Mesendoderm (in vitro differentiated cells): Measurements from ENCODE around the gene STAT6.

Experiments
- DNase-seq: peaks from one replicate; pipeline ENCODE4 v3.0.0; 2013
- H2AK5ac ChIP-seq: 2 replicates; pipeline ENCODE4 v1.6.1; 2013; ENCODE audit warnings: low read length, inconsistent platforms
- H2BK120ac ChIP-seq: 2 replicates; pipeline ENCODE4 v1.6.1; 2013; ENCODE audit warnings: low read depth, mild to moderate bottlenecking, low read length, moderate library complexity, mixed read lengths
- H2BK15ac ChIP-seq: replicated peaks from 2 replicates; pipeline ENCODE4 v1.6.1; 2013; ENCODE audit warnings: low read depth, mild to moderate bottlenecking, moderate library complexity
- H2BK5ac ChIP-seq: 2 replicates; pipeline ENCODE4 v1.6.1; 2013; ENCODE audit warnings: low read length, inconsistent platforms
- H3K18ac ChIP-seq: 2 replicates; pipeline ENCODE4 v1.6.1; 2013; ENCODE audit warnings: mild to moderate bottlenecking, low read length, mixed read lengths
- H3K23ac ChIP-seq: one replicate; pipeline ENCODE4 v1.6.1; 2013; ENCODE audit warnings: low read length
- H3K27ac ChIP-seq: 2 replicates; pipeline ENCODE4 v1.5.1; 2013; ENCODE audit warnings: low read depth, mild to moderate bottlenecking, inconsistent platforms, low read length, moderate library complexity
- H3K27me3 ChIP-seq: 2 replicates; pipeline ENCODE4 v1.6.1; 2013; ENCODE audit warnings: low read length, control low read depth, mild to moderate bottlenecking, inconsistent platforms; ENCODE audit not compliant: insufficient read depth, poor library complexity
- H3K36me3 ChIP-seq: 2 replicates; pipeline ENCODE4 v1.6.1; 2013; ENCODE audit warnings: low read length, inconsistent platforms; ENCODE audit not compliant: control insufficient read depth, insufficient read depth
- H3K4ac ChIP-seq: one replicate; pipeline ENCODE4 v1.6.1; 2013; ENCODE audit warnings: low read depth, mild to moderate bottlenecking, low read length, moderate library complexity
- H3K4me1 ChIP-seq: 2 replicates; pipeline ENCODE4 v1.6.1; 2013; ENCODE audit warnings: low read depth, low read length, inconsistent platforms; ENCODE audit not compliant: control insufficient read depth
- H3K4me2 ChIP-seq: 2 replicates; pipeline ENCODE4 v1.6.1; 2013; ENCODE audit warnings: low read length
- H3K4me3 ChIP-seq: 2 replicates; pipeline ENCODE4 v1.5.1; 2013; ENCODE audit warnings: mild to moderate bottlenecking, low read length
- H3K56ac ChIP-seq: one replicate; pipeline ENCODE4 v1.6.1; 2013; ENCODE audit warnings: low read length
- H3K79me1 ChIP-seq: 2 replicates; pipeline ENCODE4 v1.6.1; 2013; ENCODE audit warnings: low read length, inconsistent platforms
- H3K79me2 ChIP-seq: 2 replicates; pipeline ENCODE4 v1.6.1; 2013; ENCODE audit warnings: mild to moderate bottlenecking, low read length; ENCODE audit not compliant: control insufficient read depth, insufficient read depth
- H3K9ac ChIP-seq: 2 replicates; pipeline ENCODE4 v1.6.1; 2013; ENCODE audit warnings: low read length, inconsistent platforms
- H4K5ac ChIP-seq: one replicate; pipeline ENCODE4 v1.6.1; 2013; ENCODE audit warnings: low read length
- H4K8ac ChIP-seq: one replicate; pipeline ENCODE4 v1.6.1; 2013; ENCODE audit warnings: low read depth, mild to moderate bottlenecking, control low read depth, low read length, moderate library complexity
- WGBS: extraction: QIAGEN DNeasy Blood & Tissue Kit; methylation state at CpG from one replicate; pipeline ENCODE4 v1.1.7; 2013; ENCODE audit warnings: low lambda C conversion rate, missing lambda C conversion rate; ENCODE audit not compliant: insufficient coverage; ENCODE audit errors: extremely low coverage; 5-methylcytosine and 5-hydroxymethylcytosine counted together

Gene STAT6

DNA sequence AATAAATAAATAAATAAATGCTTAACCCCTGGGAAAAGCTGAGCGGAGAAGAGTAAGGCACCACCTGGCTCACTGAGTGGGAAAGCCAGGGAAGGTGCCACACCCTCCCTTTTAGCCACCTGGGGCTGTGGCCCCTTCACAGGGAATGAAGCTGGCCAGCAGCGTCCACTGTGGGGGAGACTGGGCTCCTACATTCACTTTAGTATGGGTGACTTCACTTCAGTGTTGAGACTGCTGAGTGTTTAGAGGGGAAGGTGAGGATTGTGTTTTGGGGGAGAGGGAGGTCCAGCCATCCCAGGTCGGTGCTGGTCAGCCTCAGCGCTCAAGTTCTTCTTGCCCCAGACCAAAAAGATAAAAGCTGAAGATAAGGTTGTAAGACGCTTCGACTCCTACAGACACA, 20.7 kb downstream of the STAT6 start:
- no peak overlapping the region for H3K23ac ChIP-seq
- H2AK5ac ChIP-seq, result no peak overlapping the region
- no peak overlapping the region for H4K8ac ChIP-seq
- peaks cover 6% of the 10 kb centered on the region for H3K79me1 ChIP-seq
- no peak overlapping the region for H4K5ac ChIP-seq
- no peak for DNase-seq
- peak overlapping the region; percentile 57 for H3K9ac ChIP-seq
- H3K27ac ChIP-seq, result no peak overlapping the region
- peaks cover 11% of the 10 kb centered on the region for H3K4me1 ChIP-seq
- H2BK5ac ChIP-seq, result no peak overlapping the region
- H2BK15ac ChIP-seq, result no peak overlapping the region
- no peak overlapping the region for H3K18ac ChIP-seq
- no peak overlapping the region for H3K4me3 ChIP-seq
- no peak overlapping the region for H3K4ac ChIP-seq
- H2BK120ac ChIP-seq, result no peak overlapping the region
- peaks cover 8% of the 10 kb centered on the region for H3K79me2 ChIP-seq
- no peaks in the 10 kb centered on the region for H3K27me3 ChIP-seq
- H3K56ac ChIP-seq, result peak overlapping the region; percentile 71
- H3K36me3 ChIP-seq, result peaks cover 9% of the 10 kb centered on the region
- no peak overlapping the region for H3K4me2 ChIP-seq
- no CpG with 5 or more reads among the region's 6 CpGs for WGBS

GRCh38 chr12:57089271-57090245, 21.6 kb downstream of the STAT6 start:
- Histone ChIP-seq H3K4ac (peak overlapping the region; percentile 89), H3K4me1 (peaks cover 11% of the 10 kb centered on the region), H2BK15ac (no peak overlapping the region), H3K56ac (peak overlapping the region; percentile 98), H3K27me3 (no peaks in the 10 kb centered on the region), H3K23ac (peak overlapping the region; percentile 85), H2BK120ac (no peak overlapping the region), H3K9ac (peak overlapping the region; percentile 94), H2BK5ac (peak overlapping the region; percentile 9), H2AK5ac (no peak overlapping the region), H3K79me1 (peaks cover 6% of the 10 kb centered on the region), H3K18ac (peak overlapping the region; percentile 11), H4K8ac (no peak overlapping the region), H3K4me2 (peak overlapping the region; percentile 96), H3K36me3 (peaks cover 6% of the 10 kb centered on the region), H3K4me3 (peak overlapping the region; percentile 58), H4K5ac (no peak overlapping the region), H3K27ac (peak overlapping the region; percentile 53), H3K79me2 (peaks cover 8% of the 10 kb centered on the region)
- peak; percentile 49 for DNase-seq
- WGBS, result no CpG with 5 or more reads among the region's 45 CpGs

DNA sequence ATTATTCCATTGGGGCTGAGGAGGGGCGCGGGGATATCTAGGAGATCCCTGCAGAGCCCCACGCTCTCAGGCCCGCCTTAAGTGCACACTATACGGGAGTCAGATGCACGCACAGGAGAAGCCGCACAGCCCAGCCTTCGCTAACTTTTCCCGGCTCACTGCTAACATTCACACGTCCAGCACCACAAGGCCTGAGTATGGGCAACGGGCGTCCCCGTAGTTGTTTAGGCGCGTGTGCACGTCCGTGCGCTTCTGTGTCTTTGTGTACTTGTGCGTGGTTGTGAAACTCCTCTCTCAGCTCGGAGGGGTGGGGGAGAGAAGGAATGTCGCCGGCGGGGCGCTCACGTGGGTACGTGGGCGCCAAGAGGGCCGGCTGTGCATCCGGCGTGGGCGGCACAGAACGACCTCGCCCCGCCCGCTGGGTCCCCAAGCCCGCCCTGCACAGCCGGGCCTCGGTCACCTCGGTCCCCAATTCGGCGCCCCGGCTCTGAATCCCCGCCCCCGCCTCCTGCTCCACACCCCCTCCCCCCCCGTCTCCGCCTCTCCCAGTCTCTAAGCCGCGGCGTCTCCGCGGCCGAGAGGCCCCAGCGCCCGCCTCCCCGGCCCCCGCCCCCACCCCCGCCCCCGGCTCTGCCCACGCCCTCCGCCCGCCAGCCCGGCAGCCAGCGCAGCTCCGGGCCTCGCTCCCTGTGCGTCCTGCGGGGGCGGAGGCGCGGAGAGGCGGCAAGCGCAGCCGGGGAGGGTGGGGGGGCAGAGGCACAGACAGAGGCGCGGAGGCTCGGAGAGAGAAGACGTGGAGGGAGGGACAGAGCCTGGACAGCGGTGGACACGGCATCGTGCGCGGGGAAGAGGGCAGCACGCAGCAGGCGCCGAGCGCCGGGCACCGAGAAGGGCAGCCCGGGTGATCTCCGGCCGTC, 22.6 kb downstream of the STAT6 start, which contains the start of gene NAB2:
TSS of gene NAB2 (plus strand) at position 761 of the 917 bp plus-strand sequence. CDS start 158 bp downstream, outside the sequence.
- Histone ChIP-seq H4K8ac (no peak within 1 kb of the TSS), H3K27ac (peak within 1 kb of the TSS; percentile 97), H3K36me3 (peaks cover 6% of the 10 kb centered on the region), H3K18ac (peak within 1 kb of the TSS; percentile 80), H2BK120ac (no peak within 1 kb of the TSS), H2BK5ac (peak within 1 kb of the TSS; percentile 52), H3K79me1 (peaks cover 6% of the 10 kb centered on the region), H2AK5ac (peak within 1 kb of the TSS; percentile 54), H3K23ac (peak within 1 kb of the TSS; percentile 90), H3K4me2 (peak within 1 kb of the TSS; percentile 96), H3K4ac (peak within 1 kb of the TSS; percentile 89), H4K5ac (no peak within 1 kb of the TSS), H3K4me1 (peaks cover 6% of the 10 kb centered on the region), H3K79me2 (peaks cover 8% of the 10 kb centered on the region), H3K4me3 (peak within 1 kb of the TSS; percentile 58), H3K9ac (peak within 1 kb of the TSS; percentile 94), H2BK15ac (no peak within 1 kb of the TSS), H3K27me3 (no peaks in the 10 kb centered on the region), H3K56ac (peak within 1 kb of the TSS; percentile 98)
- no CpG with 5 or more reads among the region's 91 CpGs for WGBS
- peak; percentile 94 for DNase-seq

DNA sequence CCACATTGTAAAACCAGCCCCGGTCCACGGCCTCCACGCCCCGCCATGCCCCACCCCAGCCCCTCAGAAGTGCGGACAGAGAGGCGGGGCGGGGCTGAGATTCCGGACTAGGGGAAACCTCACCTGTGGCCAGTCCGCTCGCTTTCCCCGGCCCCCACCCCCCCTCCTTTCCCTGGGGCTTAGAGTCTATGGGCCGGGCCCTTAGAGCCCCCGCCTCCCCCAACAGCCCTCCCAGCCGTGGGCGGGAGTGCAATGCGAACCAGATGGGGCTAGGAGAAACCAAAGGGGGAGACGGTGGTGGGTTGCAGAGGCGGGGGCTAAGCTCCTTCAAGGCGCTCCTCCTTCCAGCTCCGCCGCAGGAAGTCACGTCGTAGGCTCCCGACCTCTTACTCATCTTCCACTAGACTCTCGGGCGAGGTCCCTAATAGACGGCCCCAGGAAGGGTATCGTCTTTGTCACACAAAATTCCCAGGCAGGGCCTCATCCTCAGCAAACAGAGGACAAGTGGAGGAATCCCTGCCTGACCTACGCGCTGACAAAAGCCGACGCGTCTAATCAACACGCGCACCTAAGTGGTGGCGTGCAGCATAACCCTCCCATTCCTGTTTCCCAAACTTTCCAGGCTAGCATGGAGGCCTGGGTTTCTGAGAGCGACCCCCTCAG, 23.3 kb downstream of the STAT6 start:
- H3K79me2 ChIP-seq, result peaks cover 8% of the 10 kb centered on the region
- H4K8ac ChIP-seq, result no peak overlapping the region
- H3K27ac ChIP-seq, result peak overlapping the region; percentile 97
- peak overlapping the region; percentile 93 for H2BK5ac ChIP-seq
- peak overlapping the region; percentile 95 for H3K18ac ChIP-seq
- peak overlapping the region; percentile 92 for H3K56ac ChIP-seq
- peaks cover 6% of the 10 kb centered on the region for H3K79me1 ChIP-seq
- peak overlapping the region; percentile 97 for H3K23ac ChIP-seq
- no peaks in the 10 kb centered on the region for H3K27me3 ChIP-seq
- peak overlapping the region; percentile 72 for H3K4me3 ChIP-seq
- H2BK120ac ChIP-seq, result peak overlapping the region; percentile 97
- peak overlapping the region; percentile 92 for H3K4me2 ChIP-seq
- H3K36me3 ChIP-seq, result peaks cover 6% of the 10 kb centered on the region
- peaks cover 4% of the 10 kb centered on the region for H3K4me1 ChIP-seq
- no peak overlapping the region for H2AK5ac ChIP-seq
- H4K5ac ChIP-seq, result no peak overlapping the region
- no CpG with 5 or more reads among the region's 37 CpGs for WGBS
- peak overlapping the region; percentile 15 for H2BK15ac ChIP-seq
- DNase-seq, result peak; percentile 98
- peak overlapping the region; percentile 95 for H3K4ac ChIP-seq
- peak overlapping the region; percentile 95 for H3K9ac ChIP-seq

DNA sequence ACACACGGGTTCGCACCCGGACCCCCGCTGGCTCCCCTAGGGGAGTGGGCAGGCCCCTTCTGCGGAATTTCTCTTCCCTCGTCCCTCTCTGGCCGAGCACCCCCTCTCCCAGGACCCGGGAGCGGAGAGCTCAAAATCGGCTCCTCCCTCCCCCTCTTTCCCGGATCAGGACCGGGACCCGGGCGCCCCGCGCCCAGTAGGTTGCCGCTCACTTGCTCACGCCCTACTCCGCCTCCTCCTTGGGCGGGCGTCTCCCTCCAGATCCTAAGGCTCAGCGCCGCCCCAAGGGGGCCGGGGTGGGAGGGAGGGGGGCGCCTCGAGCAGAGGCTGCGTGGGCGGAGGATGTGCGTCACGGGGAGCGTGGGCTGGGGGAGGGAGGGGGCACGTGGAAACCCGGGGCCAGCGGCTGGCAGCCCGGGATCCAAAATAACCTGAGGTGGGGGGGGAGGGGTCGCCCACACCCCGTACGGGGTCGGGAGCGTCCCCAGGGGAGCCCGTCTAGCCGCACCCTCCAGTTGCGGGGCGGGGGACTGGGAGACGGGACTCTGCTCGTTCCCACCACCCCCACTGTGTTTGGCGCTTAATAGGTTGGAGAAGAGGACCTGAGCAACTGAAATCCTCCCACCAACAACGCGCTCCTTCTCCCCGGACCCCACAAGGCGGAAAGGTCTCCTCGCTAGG, 24.0 kb downstream of the STAT6 start:
- Histone ChIP-seq H2BK5ac (peak overlapping the region; percentile 93), H3K56ac (peak overlapping the region; percentile 92), H4K8ac (peak overlapping the region; percentile 67), H2AK5ac (no peak overlapping the region), H3K4me3 (peak overlapping the region; percentile 72), H3K4ac (peak overlapping the region; percentile 95), H4K5ac (no peak overlapping the region), H3K27ac (peak overlapping the region; percentile 97), H3K18ac (peak overlapping the region; percentile 95), H3K27me3 (no peaks in the 10 kb centered on the region), H3K4me1 (peaks cover 4% of the 10 kb centered on the region), H3K79me2 (peaks cover 8% of the 10 kb centered on the region), H3K36me3 (peaks cover 3% of the 10 kb centered on the region), H3K9ac (peak overlapping the region; percentile 95), H2BK15ac (peak overlapping the region; percentile 47), H3K4me2 (peak overlapping the region; percentile 86), H3K79me1 (peaks cover 6% of the 10 kb centered on the region), H2BK120ac (peak overlapping the region; percentile 97), H3K23ac (peak overlapping the region; percentile 97)
- no CpG with 5 or more reads among the region's 52 CpGs for WGBS
- peak; percentile 84 for DNase-seq
